Stimulated activated naive CD8-positive, alpha-beta T cell treated with anti-CD3 and anti-CD28 coated beads, Interleukin-15, Interleukin-2, amounts not matched to agents 100 ng/mL and 50 ng/mL, for 24 hours (primary cell): ENCODE measurements around the gene TENM4.

Experiments used
- H3K27ac Mint-ChIP-seq: one replicate; pipeline ENCODE4 v1.8.0; 2021; ENCODE audit warnings: mild to moderate bottlenecking, mixed read lengths
- H3K27me3 Mint-ChIP-seq: one replicate; pipeline ENCODE4 v1.8.0; 2021; ENCODE audit warnings: mixed read lengths
- H3K36me3 Mint-ChIP-seq: one replicate; pipeline ENCODE4 v1.8.0; 2021; ENCODE audit warnings: low read depth, mixed read lengths
- H3K4me1 Mint-ChIP-seq: one replicate; pipeline ENCODE4 v1.8.0; 2021; ENCODE audit warnings: low read depth, mixed read lengths
- H3K4me3 Mint-ChIP-seq: one replicate; pipeline ENCODE4 v1.8.0; 2021; ENCODE audit warnings: mild to moderate bottlenecking, mixed read lengths
- H3K9me3 Mint-ChIP-seq: one replicate; pipeline ENCODE4 v1.8.0; 2021; ENCODE audit warnings: mixed read lengths

Gene TENM4

GRCh38 chr11:79397252-79397651, 43.6 kb downstream of the TENM4 start:
- H3K36me3 Mint-ChIP-seq, result no peaks in the 10 kb centered on the region
- H3K9me3 Mint-ChIP-seq, result no peaks in the 10 kb centered on the region
- peaks cover 3% of the 10 kb centered on the region for H3K27me3 Mint-ChIP-seq
- no peaks in the 10 kb centered on the region for H3K4me1 Mint-ChIP-seq
- H3K4me3 Mint-ChIP-seq, result no peak overlapping the region
- no peak overlapping the region for H3K27ac Mint-ChIP-seq

GRCh38 chr11:79396674-79397073, 44.2 kb downstream of the TENM4 start:
- H3K9me3 Mint-ChIP-seq, result no peaks in the 10 kb centered on the region
- no peak overlapping the region for H3K4me3 Mint-ChIP-seq
- H3K4me1 Mint-ChIP-seq, result no peaks in the 10 kb centered on the region
- H3K36me3 Mint-ChIP-seq, result no peaks in the 10 kb centered on the region
- no peak overlapping the region for H3K27ac Mint-ChIP-seq
- H3K27me3 Mint-ChIP-seq, result peaks cover 3% of the 10 kb centered on the region

DNA sequence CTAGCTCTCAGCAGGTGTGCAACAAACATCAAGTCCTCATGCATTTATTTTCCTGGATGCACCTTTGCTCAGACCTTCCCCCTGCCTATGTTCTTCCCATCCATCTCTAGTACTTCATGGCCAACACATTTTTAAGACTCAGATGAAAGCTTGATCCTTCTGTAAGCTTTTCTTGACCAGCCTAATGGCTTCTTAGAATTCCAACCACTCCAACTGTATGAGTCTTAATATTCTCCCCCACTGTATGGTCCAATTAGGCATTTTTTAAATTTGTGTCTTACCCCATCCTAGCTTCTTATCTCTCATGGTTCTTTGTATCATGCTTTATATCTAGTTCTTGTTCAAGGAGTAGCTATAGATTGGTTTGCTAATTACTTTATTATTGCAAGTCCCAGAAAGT, 44.8 kb downstream of the TENM4 start:
- Mint-ChIP-seq H3K27ac (no peak overlapping the region), H3K4me3 (no peak overlapping the region), H3K27me3 (peaks cover 3% of the 10 kb centered on the region), H3K9me3 (no peaks in the 10 kb centered on the region), H3K36me3 (no peaks in the 10 kb centered on the region), H3K4me1 (no peaks in the 10 kb centered on the region)

- no peaks in the 10 kb centered on the region for H3K9me3 Mint-ChIP-seq
- H3K36me3 Mint-ChIP-seq, result no peaks in the 10 kb centered on the region
Measured at GRCh38 chr11:79393362-79394043, 47.3 kb downstream of the TENM4 start.

GRCh38 chr11:79392161-79392560, 48.7 kb downstream of the TENM4 start:
- H3K27ac Mint-ChIP-seq, result no peak overlapping the region
- H3K9me3 Mint-ChIP-seq, result no peaks in the 10 kb centered on the region
- no peaks in the 10 kb centered on the region for H3K36me3 Mint-ChIP-seq
- H3K4me3 Mint-ChIP-seq, result no peak overlapping the region
- H3K4me1 Mint-ChIP-seq, result no peaks in the 10 kb centered on the region
- peaks cover 3% of the 10 kb centered on the region for H3K27me3 Mint-ChIP-seq

More at GRCh38 chr11:79393362-79394043, 47.3 kb downstream of the TENM4 start:
- H3K27ac Mint-ChIP-seq, result no peak overlapping the region
- no peaks in the 10 kb centered on the region for H3K4me1 Mint-ChIP-seq
- H3K4me3 Mint-ChIP-seq, result no peak overlapping the region
- peaks cover 3% of the 10 kb centered on the region for H3K27me3 Mint-ChIP-seq

- H3K9me3 Mint-ChIP-seq, result no peaks in the 10 kb centered on the region
- H3K36me3 Mint-ChIP-seq, result no peaks in the 10 kb centered on the region
- H3K27ac Mint-ChIP-seq, result no peak overlapping the region
- peaks cover 7% of the 10 kb centered on the region for H3K27me3 Mint-ChIP-seq
- no peaks in the 10 kb centered on the region for H3K4me1 Mint-ChIP-seq
- no peak overlapping the region for H3K4me3 Mint-ChIP-seq
Measured at GRCh38 chr11:79390923-79391322, 49.9 kb downstream of the TENM4 start.

- Mint-ChIP-seq H3K36me3 (no peaks in the 10 kb centered on the region), H3K4me3 (no peak overlapping the region), H3K9me3 (no peaks in the 10 kb centered on the region), H3K27ac (no peak overlapping the region), H3K4me1 (no peaks in the 10 kb centered on the region), H3K27me3 (peaks cover 7% of the 10 kb centered on the region)
Measured at GRCh38 chr11:79390477-79390876, 50.4 kb downstream of the TENM4 start.

DNA sequence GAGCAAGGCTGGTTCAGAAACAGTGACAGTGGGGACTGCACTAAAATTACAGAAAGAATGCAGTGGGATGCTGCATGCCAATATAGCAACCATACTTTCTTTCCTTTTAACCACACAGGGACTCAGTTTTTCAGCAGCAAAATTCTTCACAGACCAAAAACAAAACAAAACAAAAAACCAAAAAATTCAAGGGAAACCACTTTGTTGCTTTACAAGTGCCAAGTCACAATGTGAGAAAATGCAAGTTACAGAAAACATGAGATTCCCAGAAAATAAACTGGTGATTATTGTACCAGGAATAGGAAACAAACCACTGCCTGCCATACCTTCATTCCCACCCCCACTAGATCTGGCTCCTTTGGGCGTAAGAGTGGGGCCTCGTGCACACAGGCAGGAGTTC, 52.6 kb downstream of the TENM4 start:
- H3K4me3 Mint-ChIP-seq, result no peak overlapping the region
- no peaks in the 10 kb centered on the region for H3K9me3 Mint-ChIP-seq
- H3K27ac Mint-ChIP-seq, result no peak overlapping the region
- H3K36me3 Mint-ChIP-seq, result no peaks in the 10 kb centered on the region
- peaks cover 3% of the 10 kb centered on the region for H3K27me3 Mint-ChIP-seq
- no peaks in the 10 kb centered on the region for H3K4me1 Mint-ChIP-seq

DNA sequence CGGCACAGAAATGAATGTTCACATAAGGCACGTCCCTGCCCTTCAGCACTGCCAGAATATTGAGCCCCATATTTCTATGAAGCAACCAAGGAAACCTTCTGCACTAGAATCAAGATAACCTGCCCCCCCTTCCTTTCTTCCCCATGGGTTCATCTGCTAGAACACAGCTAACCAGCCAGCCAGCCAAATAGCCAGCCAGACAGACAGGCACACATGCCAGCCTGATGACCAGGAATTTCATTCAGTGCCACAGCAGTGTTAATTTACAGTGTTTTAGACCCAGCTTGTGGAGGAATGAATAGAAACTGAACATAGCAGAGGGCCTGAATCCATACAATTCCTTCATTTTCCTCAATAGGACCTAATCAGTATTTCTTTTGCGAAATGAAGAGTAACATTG, 57.0 kb downstream of the TENM4 start:
- Mint-ChIP-seq H3K27me3 (peaks cover 3% of the 10 kb centered on the region), H3K4me3 (no peak overlapping the region), H3K9me3 (no peaks in the 10 kb centered on the region), H3K4me1 (no peaks in the 10 kb centered on the region), H3K36me3 (no peaks in the 10 kb centered on the region), H3K27ac (no peak overlapping the region)

DNA sequence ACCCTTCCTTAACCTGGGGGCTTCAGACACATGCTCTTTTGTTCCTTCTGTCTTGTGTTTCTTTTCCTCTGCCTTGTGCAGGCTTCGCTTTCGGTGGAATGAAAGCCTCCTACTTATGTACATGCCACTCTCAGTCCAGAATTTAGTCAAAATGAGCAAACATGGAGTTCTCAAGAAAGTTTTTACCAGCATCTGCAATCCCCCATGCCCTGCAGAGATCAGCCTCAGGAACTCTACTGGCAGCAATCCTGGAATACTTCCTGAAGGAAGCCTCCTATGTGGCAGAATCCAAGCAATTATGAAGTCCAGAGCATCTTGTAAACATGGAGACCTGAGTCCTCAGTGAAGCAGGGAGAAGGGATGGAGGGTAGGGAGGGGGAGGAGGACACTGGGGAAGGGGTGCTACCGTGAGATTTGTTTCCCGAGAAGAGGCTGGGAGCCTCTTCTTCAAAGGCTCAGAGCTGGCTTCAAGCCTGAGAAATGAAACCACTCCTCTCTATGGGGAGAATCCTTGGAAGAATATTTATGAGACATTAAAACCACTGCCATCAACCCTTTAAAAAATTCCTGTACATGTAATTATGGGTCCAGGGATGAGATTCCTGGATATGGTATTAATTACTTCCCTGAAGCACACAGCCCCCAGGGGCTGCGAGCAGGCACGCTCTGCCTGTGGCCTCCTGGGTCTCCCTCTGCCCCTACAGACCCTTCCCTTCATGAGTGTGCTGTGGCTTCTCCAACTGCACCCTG, 58.4 kb downstream of the TENM4 start:
- H3K27ac Mint-ChIP-seq, result no peak overlapping the region
- no peaks in the 10 kb centered on the region for H3K36me3 Mint-ChIP-seq
- no peaks in the 10 kb centered on the region for H3K9me3 Mint-ChIP-seq
- peaks cover 3% of the 10 kb centered on the region for H3K27me3 Mint-ChIP-seq
- no peaks in the 10 kb centered on the region for H3K4me1 Mint-ChIP-seq
- H3K4me3 Mint-ChIP-seq, result no peak overlapping the region

GRCh38 chr11:79381036-79381435, 59.8 kb downstream of the TENM4 start:
- no peak overlapping the region for H3K27ac Mint-ChIP-seq
- H3K4me1 Mint-ChIP-seq, result no peaks in the 10 kb centered on the region
- no peaks in the 10 kb centered on the region for H3K27me3 Mint-ChIP-seq
- H3K4me3 Mint-ChIP-seq, result no peak overlapping the region
- H3K36me3 Mint-ChIP-seq, result no peaks in the 10 kb centered on the region
- H3K9me3 Mint-ChIP-seq, result no peaks in the 10 kb centered on the region

GRCh38 chr11:79377406-79377805, 63.4 kb downstream of the TENM4 start:
- Mint-ChIP-seq H3K27ac (no peak overlapping the region), H3K36me3 (no peaks in the 10 kb centered on the region), H3K27me3 (no peaks in the 10 kb centered on the region), H3K4me1 (no peaks in the 10 kb centered on the region), H3K4me3 (no peak overlapping the region), H3K9me3 (no peaks in the 10 kb centered on the region)

DNA sequence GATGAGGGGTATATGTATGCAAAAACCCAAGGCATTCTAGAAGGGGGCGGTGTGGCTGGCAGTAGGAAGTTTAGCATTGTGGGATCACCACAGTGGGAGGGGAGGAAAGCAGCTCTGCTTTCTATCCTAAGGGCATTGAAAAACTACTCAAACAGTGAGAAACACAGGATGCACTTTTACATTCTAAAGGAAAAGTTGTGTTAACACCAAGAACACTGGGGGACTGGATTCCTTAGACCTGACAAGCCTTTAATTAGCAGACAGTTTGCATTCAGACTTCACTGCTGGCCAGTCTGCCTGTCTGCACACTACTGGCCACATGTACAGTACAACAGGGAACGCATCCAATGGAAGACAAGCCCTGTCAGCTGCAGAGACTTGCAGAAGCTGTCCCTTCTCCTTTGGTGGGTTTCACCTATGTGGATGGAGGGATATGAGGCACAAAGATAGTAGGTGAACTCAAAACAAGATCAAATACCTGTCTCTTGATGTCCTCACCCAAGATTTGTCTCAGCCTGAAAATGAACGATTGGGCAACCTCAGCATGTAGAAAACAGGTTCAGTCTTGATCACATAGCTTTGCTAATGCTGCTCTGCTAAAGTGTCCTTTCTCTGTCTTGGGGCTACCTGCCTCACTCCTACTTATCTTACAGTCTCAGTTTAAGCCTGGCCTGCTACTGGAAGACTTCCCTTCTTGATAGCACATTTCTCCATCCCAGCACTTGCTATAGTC, 64.8 kb downstream of the TENM4 start:
- Mint-ChIP-seq H3K27ac (no peak overlapping the region), H3K9me3 (no peaks in the 10 kb centered on the region), H3K4me1 (no peaks in the 10 kb centered on the region), H3K27me3 (no peaks in the 10 kb centered on the region), H3K36me3 (no peaks in the 10 kb centered on the region), H3K4me3 (no peak overlapping the region)

DNA sequence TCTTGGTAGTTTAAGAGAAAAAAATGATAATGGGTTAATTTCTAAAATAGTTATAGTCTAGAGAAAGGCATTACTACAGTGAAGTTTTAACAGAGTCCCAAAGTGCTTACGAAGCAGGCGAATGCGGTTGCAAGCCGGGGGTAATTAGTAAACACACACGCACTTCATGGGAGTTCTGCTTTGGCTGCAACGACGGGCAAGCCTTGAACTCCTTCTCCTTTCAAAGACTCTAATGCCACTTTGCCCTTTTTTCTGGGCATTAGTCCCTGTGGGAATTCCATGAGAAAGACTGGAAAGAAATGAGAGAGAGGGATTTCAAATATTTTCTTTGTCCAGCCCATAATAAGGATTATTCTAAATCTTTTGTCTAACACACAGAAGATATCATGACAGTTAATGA, 66.1 kb downstream of the TENM4 start:
- Mint-ChIP-seq H3K27me3 (no peaks in the 10 kb centered on the region), H3K36me3 (no peaks in the 10 kb centered on the region), H3K27ac (no peak overlapping the region), H3K9me3 (no peaks in the 10 kb centered on the region), H3K4me3 (no peak overlapping the region), H3K4me1 (no peaks in the 10 kb centered on the region)

DNA sequence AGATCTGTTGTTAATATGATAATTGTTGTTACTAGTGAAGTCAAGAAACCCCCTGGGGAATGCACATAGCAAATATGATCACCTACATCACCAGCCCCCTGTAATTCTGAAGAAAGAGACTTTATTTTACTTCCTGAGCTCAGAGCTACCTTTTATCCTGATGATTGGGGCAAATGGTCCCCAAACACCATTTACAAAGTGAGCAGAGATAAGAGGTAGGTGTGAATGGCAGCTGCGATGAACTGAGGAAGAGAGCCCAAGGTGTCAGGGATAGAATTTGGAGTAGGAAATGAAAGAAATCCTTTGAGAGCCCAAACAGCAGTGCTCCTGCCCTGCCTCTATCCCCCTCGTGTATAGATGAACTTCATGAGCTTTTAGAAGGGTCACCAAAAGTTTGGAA, 69.1 kb downstream of the TENM4 start:
- H3K4me3 Mint-ChIP-seq, result no peak overlapping the region
- H3K27me3 Mint-ChIP-seq, result no peaks in the 10 kb centered on the region
- no peak overlapping the region for H3K27ac Mint-ChIP-seq
- H3K4me1 Mint-ChIP-seq, result no peaks in the 10 kb centered on the region
- H3K36me3 Mint-ChIP-seq, result no peaks in the 10 kb centered on the region
- no peaks in the 10 kb centered on the region for H3K9me3 Mint-ChIP-seq
